ENCODE data around the gene FOSB.

The FOSB gene

GRCh38 chr19:45468803-45469131, 971 bp downstream of the FOSB start:
- no peak overlapping the region for H3K27ac ChIP-seq (ENCODE audit: low read length)
- H3K4me1 ChIP-seq (ENCODE audit: low read length): peaks cover 18% of the 10 kb centered on the region
- H3K27me3 ChIP-seq (ENCODE audit: low read depth, low read length): peaks cover 30% of the 10 kb centered on the region

GRCh38 chr19:45469132-45469944, 1.5 kb downstream of the FOSB start:
- peak overlapping the region; percentile 62 for H3K9ac ChIP-seq (ENCODE audit: low read length)
- no peaks in the 10 kb centered on the region for H3K79me2 ChIP-seq (ENCODE audit: low read length)
- H2AFZ ChIP-seq (ENCODE audit: low read depth, low read length): peak overlapping the region; percentile 71
- no peaks in the 10 kb centered on the region for H3K9me3 ChIP-seq (ENCODE audit: insufficient read depth, low read length)
- H3K4me1 ChIP-seq (ENCODE audit: low read length): peaks cover 18% of the 10 kb centered on the region
- H4K20me1 ChIP-seq (ENCODE audit: insufficient read depth, low read length): peaks cover 7% of the 10 kb centered on the region; the same call in 1 of the 2 replicates
- TF ChIP-seq EZH2phosphoT487 (IDR thresholded peaks at IDR 0.05; ENCODE audit: low read depth): no peak
- TF ChIP-seq CTCF (IDR thresholded peaks at IDR 0.05; ENCODE audit: low read depth, low read length): no peak
- H3K36me3 ChIP-seq (replicated peaks; ENCODE audit: low read depth, low read length): no peaks in the 10 kb centered on the region
- peak overlapping the region; percentile 88 for H3K4me2 ChIP-seq (ENCODE audit: low read length)
- H3K4me3 ChIP-seq (ENCODE audit: low read length): peak overlapping the region; percentile 81
- H3K27ac ChIP-seq (ENCODE audit: low read length): peak overlapping the region; percentile 44
- H3K27me3 ChIP-seq (ENCODE audit: low read depth, low read length): peaks cover 30% of the 10 kb centered on the region

More at GRCh38 chr19:45468803-45469131, 971 bp downstream of the FOSB start:
- Histone ChIP-seq H3K9ac (ENCODE audit: low read length) (peak overlapping the region; percentile 53), H3K4me3 (ENCODE audit: low read length) (peak overlapping the region; percentile 81), H3K36me3 (replicated peaks; ENCODE audit: low read depth, low read length) (no peaks in the 10 kb centered on the region), H4K20me1 (ENCODE audit: insufficient read depth, low read length) (peaks cover 7% of the 10 kb centered on the region; the same call in 1 of the 2 replicates), H3K4me2 (ENCODE audit: low read length) (peak overlapping the region; percentile 80), H3K9me3 (ENCODE audit: insufficient read depth, low read length) (no peaks in the 10 kb centered on the region), H3K79me2 (ENCODE audit: low read length) (no peaks in the 10 kb centered on the region), H2AFZ (ENCODE audit: low read depth, low read length) (peak overlapping the region; percentile 71; the same call in 1 of the 2 replicates)
- TF ChIP-seq CTCF (IDR thresholded peaks at IDR 0.05; ENCODE audit: low read depth, low read length) (no peak), EZH2phosphoT487 (IDR thresholded peaks at IDR 0.05; ENCODE audit: low read depth) (no peak)

- H3K4me3 ChIP-seq (ENCODE audit: low read length): peak overlapping the region; percentile 81
- peak overlapping the region; percentile 27; the same call in 1 of the 2 replicates for H2AFZ ChIP-seq (ENCODE audit: low read depth, low read length)
- peaks cover 7% of the 10 kb centered on the region; the same call in 1 of the 2 replicates for H4K20me1 ChIP-seq (ENCODE audit: insufficient read depth, low read length)
- peak overlapping the region; percentile 88 for H3K4me2 ChIP-seq (ENCODE audit: low read length)
- no peak overlapping the region for H3K27ac ChIP-seq (ENCODE audit: low read length)
- H3K9ac ChIP-seq (ENCODE audit: low read length): peak overlapping the region; percentile 62
- no peaks in the 10 kb centered on the region for H3K79me2 ChIP-seq (ENCODE audit: low read length)
- TF ChIP-seq EZH2phosphoT487 (IDR thresholded peaks at IDR 0.05; ENCODE audit: low read depth) (no peak), CTCF (IDR thresholded peaks at IDR 0.05; ENCODE audit: low read depth, low read length) (no peak)
- H3K4me1 ChIP-seq (ENCODE audit: low read length): peaks cover 18% of the 10 kb centered on the region
- no peaks in the 10 kb centered on the region for H3K36me3 ChIP-seq (replicated peaks; ENCODE audit: low read depth, low read length)
- H3K9me3 ChIP-seq (ENCODE audit: insufficient read depth, low read length): no peaks in the 10 kb centered on the region
- peaks cover 28% of the 10 kb centered on the region for H3K27me3 ChIP-seq (ENCODE audit: low read depth, low read length)
Observed at GRCh38 chr19:45469945-45470761, 2.4 kb downstream of the FOSB start.

- Histone ChIP-seq H3K4me2 (ENCODE audit: low read length) (no peak overlapping the region), H3K9ac (ENCODE audit: low read length) (no peak overlapping the region), H3K27ac (ENCODE audit: low read length) (no peak overlapping the region)
Observed at GRCh38 chr19:45470762-45471081, 2.9 kb downstream of the FOSB start.

More at GRCh38 chr19:45470762-45471081, 2.9 kb downstream of the FOSB start:
- peaks cover 29% of the 10 kb centered on the region for H3K27me3 ChIP-seq (ENCODE audit: low read depth, low read length)
- no peak overlapping the region for H3K4me3 ChIP-seq (ENCODE audit: low read length)
- no peaks in the 10 kb centered on the region for H3K79me2 ChIP-seq (ENCODE audit: low read length)
- H4K20me1 ChIP-seq (ENCODE audit: insufficient read depth, low read length): peaks cover 7% of the 10 kb centered on the region; the same call in 1 of the 2 replicates
- no peaks in the 10 kb centered on the region for H3K36me3 ChIP-seq (replicated peaks; ENCODE audit: low read depth, low read length)
- no peaks in the 10 kb centered on the region for H3K9me3 ChIP-seq (ENCODE audit: insufficient read depth, low read length)
- TF ChIP-seq EZH2phosphoT487 (IDR thresholded peaks at IDR 0.05; ENCODE audit: low read depth) (no peak), CTCF (IDR thresholded peaks at IDR 0.05; ENCODE audit: low read depth, low read length) (no peak)
- no peak overlapping the region for H2AFZ ChIP-seq (ENCODE audit: low read depth, low read length)
- H3K4me1 ChIP-seq (ENCODE audit: low read length): peaks cover 18% of the 10 kb centered on the region

All from OCI-LY3 (cell line).